Measurements from ENCODE around the gene ERAL1. TPM values are rescaled to one million over a fixed set of nuclear protein-coding genes. Genes with fewer than 3 reads are reported as not detected.

ERAL1 gene
- total and polyA plus RNA-seq, 2 of the 4 experiments (the other 2 are of a cell fraction): 34.1 to 62.3 TPM

DNA sequence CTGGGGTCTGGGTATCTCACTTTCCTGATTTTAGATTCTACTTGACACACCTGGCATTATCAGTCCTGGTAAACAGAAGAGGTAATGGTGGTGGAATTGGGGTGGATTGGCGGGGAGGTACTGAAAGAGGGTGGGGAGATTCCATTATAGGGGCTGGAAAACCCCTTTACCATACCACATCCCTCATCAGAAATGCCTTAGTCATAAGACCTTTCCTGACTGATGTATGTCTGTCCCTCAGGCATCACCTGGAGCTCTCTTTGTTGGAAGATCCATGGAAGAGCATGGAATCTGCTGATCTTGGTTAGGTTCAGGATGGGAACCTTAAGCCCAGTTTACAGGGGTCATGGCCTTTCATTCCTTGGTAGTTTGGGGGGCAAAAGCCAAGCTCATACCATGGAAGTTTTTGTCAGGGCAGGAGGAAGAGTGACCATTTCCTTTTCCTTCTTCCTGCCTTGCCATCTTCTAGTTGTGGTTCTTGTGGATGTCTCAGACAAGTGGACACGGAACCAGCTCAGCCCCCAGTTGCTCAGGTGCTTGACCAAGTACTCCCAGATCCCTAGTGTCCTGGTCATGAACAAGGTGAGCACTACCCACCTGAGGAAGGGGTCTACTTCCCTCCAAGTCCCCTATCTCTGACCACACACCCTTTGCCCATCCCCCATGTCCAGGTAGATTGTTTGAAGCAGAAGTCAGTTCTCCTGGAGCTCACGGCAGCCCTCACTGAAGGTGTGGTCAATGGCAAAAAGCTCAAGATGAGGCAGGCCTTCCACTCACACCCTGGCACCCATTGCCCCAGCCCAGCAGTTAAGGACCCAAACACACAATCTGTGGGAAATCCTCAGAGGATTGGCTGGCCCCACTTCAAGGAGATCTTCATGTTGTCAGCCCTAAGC is 3.3 kb downstream of the ERAL1 start (continued):
- TF ChIP-seq, protein P1, sequence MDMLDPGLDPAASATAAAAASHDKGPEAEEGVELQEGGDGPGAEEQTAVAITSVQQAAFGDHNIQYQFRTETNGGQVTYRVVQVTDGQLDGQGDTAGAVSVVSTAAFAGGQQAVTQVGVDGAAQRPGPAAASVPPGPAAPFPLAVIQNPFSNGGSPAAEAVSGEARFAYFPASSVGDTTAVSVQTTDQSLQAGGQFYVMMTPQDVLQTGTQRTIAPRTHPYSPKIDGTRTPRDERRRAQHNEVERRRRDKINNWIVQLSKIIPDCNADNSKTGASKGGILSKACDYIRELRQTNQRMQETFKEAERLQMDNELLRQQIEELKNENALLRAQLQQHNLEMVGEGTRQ (IDR thresholded peaks at IDR 0.05; ENCODE audit: low read depth, low read length): no peak

DNA sequence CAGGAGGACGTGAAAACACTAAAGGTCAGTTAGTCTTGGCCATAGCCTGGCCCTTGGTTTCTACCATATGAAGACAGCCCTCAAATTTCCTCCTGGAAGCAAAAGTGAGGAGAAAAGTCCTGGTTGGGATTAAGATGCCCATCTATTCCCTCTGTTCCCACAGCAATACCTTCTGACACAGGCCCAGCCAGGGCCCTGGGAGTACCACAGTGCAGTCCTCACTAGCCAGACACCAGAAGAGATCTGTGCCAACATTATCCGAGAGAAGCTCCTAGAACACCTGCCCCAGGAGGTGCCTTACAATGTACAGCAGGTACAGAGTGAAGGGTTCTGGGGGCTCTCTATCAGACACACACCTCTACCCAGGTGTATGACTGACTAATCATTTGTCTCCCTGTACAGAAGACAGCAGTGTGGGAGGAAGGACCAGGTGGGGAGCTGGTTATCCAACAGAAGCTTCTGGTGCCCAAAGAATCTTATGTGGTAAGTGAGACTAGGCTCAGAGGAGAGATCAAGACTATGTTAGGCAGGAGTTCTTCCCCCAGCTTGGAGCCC is 4.1 kb downstream of the ERAL1 start:
- Histone ChIP-seq H3K4me2 (ENCODE audit: low read depth, low read length) (no peak overlapping the region), H4K91ac (ENCODE audit: insufficient read depth, low read depth, low read length) (no peak overlapping the region), H2BK5ac (ENCODE audit: low read depth, low read length, poor library complexity, severe bottlenecking) (no peak overlapping the region), H3K36me3 (ENCODE audit: control insufficient read depth, insufficient read depth, low read length) (peaks cover 26% of the 10 kb centered on the region), H3K18ac (ENCODE audit: low read depth, low read length) (no peak overlapping the region), H3K4ac (ENCODE audit: low read depth, low read length) (no peak overlapping the region), H3K9me1 (ENCODE audit: insufficient read depth, low read length) (peaks cover 4% of the 10 kb centered on the region; the same call in 1 of the 2 replicates), H3K79me1 (ENCODE audit: low read depth in 1 of 2, low read length in 2 of 2) (peaks cover 15 to 16% of the 10 kb centered on the region in 2 experiments), H2AK5ac (ENCODE audit: low read depth, low read length) (no peak overlapping the region), H2BK120ac (ENCODE audit: low read depth, low read length) (no peak overlapping the region), H3K23ac (ENCODE audit: low read depth, low read length) (no peak overlapping the region), H2AFZ (replicated peaks; ENCODE audit: low read length, poor library complexity) (no peak overlapping the region), H2BK15ac (ENCODE audit: low read depth, low read length) (no peak overlapping the region), H4K5ac (ENCODE audit: low read depth, low read length) (no peak overlapping the region), H3K9me3 (ENCODE audit: control insufficient read depth, insufficient read depth, low read length) (no peaks in the 10 kb centered on the region), H4K8ac (ENCODE audit: low read depth in 2 of 2, low read length in 2 of 2) (no peak overlapping the region), H3K56ac (ENCODE audit: extremely low read depth, insufficient read depth, low read length) (no peak overlapping the region), H2BK20ac (ENCODE audit: low read depth, low read length) (no peak overlapping the region), H2AK9ac (replicated peaks; ENCODE audit: low read depth, low read length, poor library complexity) (no peak overlapping the region), H3K27me3 (ENCODE audit: control insufficient read depth, insufficient read depth, low read length) (no peaks in the 10 kb centered on the region), H3K4me3 (ENCODE audit: insufficient read depth, low read depth, low read length) (no peak overlapping the region), H3K14ac (replicated peaks; ENCODE audit: low read depth, low read length) (no peak overlapping the region), H4K20me1 (ENCODE audit: insufficient read depth, low read length) (no peaks in the 10 kb centered on the region), H3K4me1 (ENCODE audit: control insufficient read depth, insufficient read depth, low read length) (no peaks in the 10 kb centered on the region), H3K9ac (ENCODE audit: low read depth, low read length) (no peak overlapping the region), H3K27ac (ENCODE audit: insufficient read depth, low read length) (no peak overlapping the region)
- TF ChIP-seq FOS (IDR thresholded peaks at IDR 0.05; ENCODE audit: low read depth, low read length): no peak
- TF ChIP-seq, protein P1 (IDR thresholded peaks at IDR 0.05; ENCODE audit: low read depth, low read length): no peak
- no peak for TF ChIP-seq RAD21 (IDR thresholded peaks at IDR 0.05; ENCODE audit: low read length)
- TF ChIP-seq MXI1 (IDR thresholded peaks at IDR 0.05; ENCODE audit: borderline replicate concordance, low read depth, low read length): no peak
- no peak for TF ChIP-seq SMC3 (IDR thresholded peaks at IDR 0.05; ENCODE audit: low read depth, low read length)
- TF ChIP-seq BHLHE40 (IDR thresholded peaks at IDR 0.05; ENCODE audit: low read depth, low read length): no peak
- no peak for TF ChIP-seq NFE2L2 (IDR thresholded peaks at IDR 0.05; ENCODE audit: low read depth, low read length)
- no peak for TF ChIP-seq MAFK (IDR thresholded peaks at IDR 0.05; ENCODE audit: low read depth, low read length)
- TF ChIP-seq, protein P2, sequence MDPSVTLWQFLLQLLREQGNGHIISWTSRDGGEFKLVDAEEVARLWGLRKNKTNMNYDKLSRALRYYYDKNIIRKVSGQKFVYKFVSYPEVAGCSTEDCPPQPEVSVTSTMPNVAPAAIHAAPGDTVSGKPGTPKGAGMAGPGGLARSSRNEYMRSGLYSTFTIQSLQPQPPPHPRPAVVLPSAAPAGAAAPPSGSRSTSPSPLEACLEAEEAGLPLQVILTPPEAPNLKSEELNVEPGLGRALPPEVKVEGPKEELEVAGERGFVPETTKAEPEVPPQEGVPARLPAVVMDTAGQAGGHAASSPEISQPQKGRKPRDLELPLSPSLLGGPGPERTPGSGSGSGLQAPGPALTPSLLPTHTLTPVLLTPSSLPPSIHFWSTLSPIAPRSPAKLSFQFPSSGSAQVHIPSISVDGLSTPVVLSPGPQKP (IDR thresholded peaks at IDR 0.05; ENCODE audit: borderline replicate concordance, low read depth, low read length): no peak
- TF ChIP-seq CEBPB (IDR thresholded peaks at IDR 0.05; ENCODE audit: low read depth, low read length): no peak
- dilution Hi-C loops (cut with HindIII; ENCODE audit: low sequenced_read_pairs, unreplicated experiment) (no loop called here), intact Hi-C loops (cut with micrococcal nuclease) (loop anchor here (5.0 kb wide), 1 partner anchor 97 kb away; no protein-coding TSS in a partner anchor), in situ Hi-C loops (cut with MboI; ENCODE audit: low sequenced_read_pairs) (no loop called here)
- CTCF ChIA-PET: no interaction called here
- TSS peak; percentile 55 for BruUV-seq (replicated peaks)
- POLR2A ChIA-PET (ENCODE audit: unreplicated experiment): no interaction called here
- WGBS, 2 experiments (ENCODE audit: extremely low coverage in 2 of 2, insufficient read length in 1 of 2): no CpG with 5 or more reads among the region's 2 CpGs
- no peak for ATAC-seq (ENCODE audit: low read depth)
- DNase-seq: no peak
